CD14-positive monocyte (primary cell): ENCODE results near the gene EPHA1. TPM values are rescaled to one million over a fixed set of nuclear protein-coding genes. Genes with fewer than 3 reads are reported as not detected.
"Not testable (repeated sequence)": the region's sequence is repeated elsewhere in the genome, so short reads cannot be mapped to it uniquely, and the experiment has no call there.

ENCODE experiments used
- DNase-seq, 3 donors: peaks; one replicate each; pipeline ENCODE4 v3.0.0-alpha.2; 2011 to 2022
- H2AFZ ChIP-seq: 2 replicates; pipeline ENCODE4 v1.6.0; 2012; ENCODE audit warnings: mild to moderate bottlenecking, low read depth, low read length, inconsistent platforms; ENCODE audit not compliant: insufficient read depth, poor library complexity, severe bottlenecking
- H3K27ac ChIP-seq, 2 donors: 1 replicate in 1 of 2; 2 replicates in 1 of 2; pipeline ENCODE4 v1.5.1; 2012 to 2013; ENCODE audit warnings: low read length in 2 of 2, control low read depth in 1 of 2, inconsistent platforms in 1 of 2, low read depth in 1 of 2, mild to moderate bottlenecking in 1 of 2
- H3K27me3 ChIP-seq, 2 donors: one replicate each; pipeline versions ENCODE4 v1.6.0 to v1.6.1; 2011 to 2013; ENCODE audit warnings: low read length in 2 of 2; ENCODE audit not compliant: control insufficient read depth in 2 of 2, insufficient read depth in 2 of 2
- H3K36me3 ChIP-seq, 2 donors: replicated peaks in 1 of 2; 1 replicate in 1 of 2; 2 replicates in 1 of 2; pipeline versions ENCODE4 v1.5.1 to v1.6.1; 2012 to 2013; ENCODE audit warnings: low read length in 2 of 2, control low read depth in 1 of 2, inconsistent platforms in 1 of 2, mild to moderate bottlenecking in 1 of 2; ENCODE audit not compliant: insufficient read depth in 2 of 2, control insufficient read depth in 1 of 2
- H3K4me1 ChIP-seq, 2 donors: 1 replicate in 1 of 2; 2 replicates in 1 of 2; pipeline versions ENCODE4 v1.5.1 to v1.6.1; 2012 to 2013; ENCODE audit warnings: low read length in 2 of 2, control low read depth in 1 of 2, inconsistent platforms in 1 of 2, mild to moderate bottlenecking in 1 of 2, moderate library complexity in 1 of 2; ENCODE audit not compliant: insufficient read depth in 2 of 2, control insufficient read depth in 1 of 2
- H3K4me2 ChIP-seq: replicated peaks from 2 replicates; pipeline ENCODE3; 2012; ENCODE audit warnings: low read length, moderate library complexity, mild to moderate bottlenecking; ENCODE audit not compliant: poor library complexity, severe bottlenecking; ENCODE audit errors: extremely low read depth
- H3K4me3 ChIP-seq, 3 experiments: fragments of 200-600 bp in 1 of 3; sonication (generic) in 1 of 3; replicated peaks in 1 of 3; 1 replicate in 2 of 3; 2 replicates in 1 of 3; pipeline ENCODE4 v1.5.1; 2011 to 2013; ENCODE audit warnings: low read length in 3 of 3, mild to moderate bottlenecking in 3 of 3, control low read depth in 2 of 3, low read depth in 2 of 3, inconsistent platforms in 1 of 3, moderate library complexity in 1 of 3
- H3K79me2 ChIP-seq: 2 replicates; pipeline ENCODE4 v1.6.0; 2012; ENCODE audit warnings: mild to moderate bottlenecking, control low read depth, inconsistent platforms, low read length, moderate library complexity; ENCODE audit not compliant: insufficient read depth
- H3K9ac ChIP-seq: 2 replicates; pipeline ENCODE4 v1.6.0; 2017; ENCODE audit warnings: low read length, mild to moderate bottlenecking; ENCODE audit not compliant: insufficient read depth, poor library complexity, severe bottlenecking
- H3K9me3 ChIP-seq, 2 donors: replicated peaks in 1 of 2; 1 replicate in 1 of 2; 2 replicates in 1 of 2; pipeline versions ENCODE4 v1.5.1 to v1.6.1; 2012 to 2013; ENCODE audit warnings: low read length in 2 of 2, control low read depth in 1 of 2; ENCODE audit not compliant: control insufficient read depth in 1 of 2, insufficient read depth in 1 of 2
- H4K20me1 ChIP-seq: 2 replicates; pipeline ENCODE4 v1.6.0; 2012; ENCODE audit warnings: mild to moderate bottlenecking, low read length, control low read depth, moderate library complexity; ENCODE audit not compliant: insufficient read depth
- H3K27ac Mint-ChIP-seq, 7 donors: one replicate each; pipeline ENCODE4 v1.8.0; 2020; ENCODE audit warnings: mild to moderate bottlenecking in 7 of 7, mixed read lengths in 7 of 7, moderate library complexity in 6 of 7, inconsistent platforms in 2 of 7
- H3K27me3 Mint-ChIP-seq, 3 donors: one replicate each; pipeline ENCODE4 v1.8.0; 2021 to 2022; ENCODE audit warnings: low read depth in 3 of 3, mild to moderate bottlenecking in 3 of 3, mixed read lengths in 3 of 3, moderate library complexity in 3 of 3, inconsistent platforms in 1 of 3
- H3K36me3 Mint-ChIP-seq, 2 donors: one replicate each; pipeline ENCODE4 v1.8.0; 2020; ENCODE audit warnings: mixed read lengths in 2 of 2, inconsistent platforms in 1 of 2, mild to moderate bottlenecking in 1 of 2
- H3K4me1 Mint-ChIP-seq: one replicate; pipeline ENCODE4 v1.8.0; 2020; ENCODE audit warnings: mild to moderate bottlenecking, mixed read lengths
- H3K4me3 Mint-ChIP-seq, 2 donors: one replicate each; pipeline ENCODE4 v1.8.0; 2020; ENCODE audit warnings: mild to moderate bottlenecking in 2 of 2, mixed read lengths in 2 of 2, moderate library complexity in 1 of 2
- H3K9me3 Mint-ChIP-seq, 7 donors: one replicate each; pipeline ENCODE4 v1.8.0; 2020 to 2022; ENCODE audit warnings: mixed read lengths in 7 of 7, mild to moderate bottlenecking in 6 of 7, moderate library complexity in 6 of 7, inconsistent platforms in 2 of 7
- WGBS: methylation state at CpG from one replicate; pipeline ENCODE4 v1.1.5; 2013; ENCODE audit warnings: missing lambda C conversion rate; ENCODE audit not compliant: insufficient coverage; 5-methylcytosine and 5-hydroxymethylcytosine counted together
- intact Hi-C, 2 donors: fragments of 100-400 bp; cut with micrococcal nuclease; formaldehyde crosslinking; loops; one replicate each; pipeline versions ENCODE4 v1.15.0 to v1.15.1; 2023
- polyA plus RNA-seq, 3 donors: library from polyadenylated mRNA; depleted of rRNA in 1 of 3; unstranded in 2 of 3; stranded (reverse) in 1 of 3; fragments of 300-500 nt in 2 of 3; fragments of >200 nt in 1 of 3; fragmentation: Illumina TruSeq in 2 of 3; gene quantifications; 1 replicate in 2 of 3; 2 replicates in 1 of 3; pipeline ENCODE4 v1.2.3, GENCODE V29; 2012 to 2021
- TF ChIP-seq, protein P1 (sequence below): fragments of 200-600 bp; IDR thresholded peaks from one replicate; pipeline ENCODE4 v1.8.0; 2022; ENCODE audit warnings: antibody characterized with exemption, mild to moderate bottlenecking

Gene EPHA1
- polyA plus RNA-seq, 3 donors: 0.50 to 0.95 TPM; not detected in 1

GRCh38 chr7:143405173-143406001, 3.3 kb downstream of the EPHA1 start:
- peaks cover 35% of the 10 kb centered on the region for H3K4me1 Mint-ChIP-seq

DNA sequence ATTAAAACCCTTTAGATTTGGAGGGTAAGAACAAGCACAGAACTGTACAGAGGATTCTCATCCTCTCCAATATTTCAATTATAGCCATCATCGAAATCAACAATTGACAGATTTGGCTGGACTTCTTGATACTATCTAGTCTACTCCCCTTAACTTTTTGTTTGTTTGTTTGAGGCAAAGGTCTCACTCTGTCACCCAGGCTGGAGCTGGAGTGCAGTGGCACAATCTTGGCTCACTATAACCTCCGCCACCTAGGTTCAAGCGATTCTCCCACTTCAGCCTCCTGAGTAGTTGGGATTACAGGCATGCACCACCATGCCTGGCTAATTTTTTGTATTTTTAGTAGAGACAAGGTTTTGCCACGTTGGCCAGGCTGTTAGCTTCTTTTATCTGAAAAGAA, 6.4 kb downstream of the EPHA1 start:
- not testable (repeated sequence) for H2AFZ ChIP-seq, DNase-seq, H4K20me1 ChIP-seq, H3K4me3 ChIP-seq, H3K27ac Mint-ChIP-seq, H3K9me3 Mint-ChIP-seq, H3K9me3 ChIP-seq, H3K27me3 ChIP-seq, H3K4me2 ChIP-seq, H3K4me3 Mint-ChIP-seq, H3K4me1 Mint-ChIP-seq, H3K36me3 ChIP-seq, H3K4me1 ChIP-seq, H3K27me3 Mint-ChIP-seq, H3K79me2 ChIP-seq, H3K9ac ChIP-seq, H3K27ac ChIP-seq
- intact Hi-C loops: loop anchor here in 1 of 2 donors (10.0 kb wide), 1 partner anchor 87 kb away; the partner anchor contains the start of gene CLCN1
- peaks cover 17 to 26% of the 10 kb centered on the region in 2 donors for H3K36me3 Mint-ChIP-seq
- WGBS: no CpG with 5 or more reads among the region's 4 CpGs

More at GRCh38 chr7:143405173-143406001, 3.3 kb downstream of the EPHA1 start:
- Histone ChIP-seq H3K4me3 (no peak overlapping the region), H2AFZ (no peak overlapping the region), H3K4me2 (no peak overlapping the region), H3K9me3 (no peaks in the 10 kb centered on the region), H3K9ac (no peak overlapping the region), H3K27me3 (no peaks in the 10 kb centered on the region), H3K4me1 (peaks cover 30 to 32% of the 10 kb centered on the region in 2 donors), H3K36me3 (no peaks in the 10 kb centered on the region), H4K20me1 (no peaks in the 10 kb centered on the region), H3K27ac (no peak overlapping the region), H3K79me2 (peaks cover 16% of the 10 kb centered on the region)
- Mint-ChIP-seq H3K36me3 (peaks cover 6 to 7% of the 10 kb centered on the region in 2 donors), H3K27ac (no peak overlapping the region), H3K9me3 (peaks cover 0 to 2% (median 0%) of the 10 kb centered on the region in 7 donors), H3K4me3 (no peak overlapping the region), H3K27me3 (peaks cover 0 to 3% (median 0%) of the 10 kb centered on the region in 3 donors)
- no peak for DNase-seq
- TF ChIP-seq, protein P1, sequence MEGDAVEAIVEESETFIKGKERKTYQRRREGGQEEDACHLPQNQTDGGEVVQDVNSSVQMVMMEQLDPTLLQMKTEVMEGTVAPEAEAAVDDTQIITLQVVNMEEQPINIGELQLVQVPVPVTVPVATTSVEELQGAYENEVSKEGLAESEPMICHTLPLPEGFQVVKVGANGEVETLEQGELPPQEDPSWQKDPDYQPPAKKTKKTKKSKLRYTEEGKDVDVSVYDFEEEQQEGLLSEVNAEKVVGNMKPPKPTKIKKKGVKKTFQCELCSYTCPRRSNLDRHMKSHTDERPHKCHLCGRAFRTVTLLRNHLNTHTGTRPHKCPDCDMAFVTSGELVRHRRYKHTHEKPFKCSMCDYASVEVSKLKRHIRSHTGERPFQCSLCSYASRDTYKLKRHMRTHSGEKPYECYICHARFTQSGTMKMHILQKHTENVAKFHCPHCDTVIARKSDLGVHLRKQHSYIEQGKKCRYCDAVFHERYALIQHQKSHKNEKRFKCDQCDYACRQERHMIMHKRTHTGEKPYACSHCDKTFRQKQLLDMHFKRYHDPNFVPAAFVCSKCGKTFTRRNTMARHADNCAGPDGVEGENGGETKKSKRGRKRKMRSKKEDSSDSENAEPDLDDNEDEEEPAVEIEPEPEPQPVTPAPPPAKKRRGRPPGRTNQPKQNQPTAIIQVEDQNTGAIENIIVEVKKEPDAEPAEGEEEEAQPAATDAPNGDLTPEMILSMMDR: no peak
- 89% methylated on average over 7 of the region's 9 CpGs for WGBS
- intact Hi-C loops: loop anchor here in 1 of 2 donors (10.0 kb wide), 1 partner anchor 91 kb away; the partner anchor contains the start of gene CLCN1
